ENCODE data around the gene TMEM31. TPM values are rescaled to one million over a fixed set of nuclear protein-coding genes. Genes with fewer than 3 reads are reported as not detected.

TMEM31 gene
- total and polyA plus RNA-seq, 2 donors (not counting 3 experiments of a cell fraction or from before 2014, with no cell fraction given): not detected

DNA sequence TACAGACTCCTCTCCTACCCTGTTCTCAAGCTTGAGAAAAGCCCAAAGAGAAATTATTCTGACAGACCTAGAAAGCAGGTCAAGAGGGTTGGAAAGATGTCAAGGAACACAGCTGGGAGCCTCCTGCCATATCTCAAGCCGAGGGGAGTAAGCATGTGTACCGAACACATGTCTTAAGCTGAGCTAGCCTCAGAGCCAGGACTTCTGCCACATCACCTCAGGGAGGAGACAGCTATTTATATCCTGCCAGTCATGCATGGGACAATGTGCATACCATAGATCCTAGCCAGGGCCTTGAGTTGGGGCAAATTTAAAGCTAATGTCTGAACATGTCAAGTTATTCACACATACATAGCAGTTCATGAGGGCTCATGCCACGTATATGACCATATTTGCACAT, 11.8 kb downstream of the TMEM31 start:
- Histone ChIP-seq H2AFZ (ENCODE audit: low read depth, low read length) (no peak overlapping the region), H3K4me1 (ENCODE audit: control insufficient read depth, extremely low read depth, insufficient read depth, low read length) (no peaks in the 10 kb centered on the region), H4K20me1 (replicated peaks; ENCODE audit: control insufficient read depth, extremely low read depth, insufficient read depth, low read length) (no peaks in the 10 kb centered on the region), H3K4me2 (ENCODE audit: insufficient read depth, low read length) (no peak overlapping the region), H3K27me3 (ENCODE audit: control insufficient read depth in 2 of 2, insufficient read depth in 2 of 2, low read length in 2 of 2) (no peaks in the 10 kb centered on the region), H3K9ac (replicated peaks; ENCODE audit: extremely low read depth, insufficient read depth, low read length) (no peak overlapping the region), H3K27ac (ENCODE audit: insufficient read depth, low read depth, low read length) (no peak overlapping the region), H3K36me3 (ENCODE audit: control insufficient read depth in 2 of 2, extremely low read depth in 1 of 2, insufficient read depth in 2 of 2, low read length in 2 of 2) (no peaks in the 10 kb centered on the region), H3K4me3 (replicated peaks in 1 of 3; ENCODE audit: insufficient read depth in 1 of 3, low read depth in 1 of 3, low read length in 3 of 3) (no peak overlapping the region), H3K9me1 (replicated peaks; ENCODE audit: control insufficient read depth, extremely low read depth, insufficient read depth, low read length) (no peaks in the 10 kb centered on the region), H3K9me3 (replicated peaks; ENCODE audit: control insufficient read depth, insufficient read depth, low read length) (no peaks in the 10 kb centered on the region), H3K79me2 (ENCODE audit: control insufficient read depth, insufficient read depth, low read length) (no peaks in the 10 kb centered on the region)
- BruUV-seq (replicated peaks): no TSS peak
- POLR2A ChIA-PET: no interaction called here
- CTCF ChIA-PET: interaction anchor here (1.0 kb wide), 2 partner anchors 10 to 11 kb away, joined by 3 read pairs; no protein-coding TSS in a partner anchor
- FAIRE-seq (no peak), DNase-seq (ENCODE audit: low read depth, low spot score) (no peak)
- intact Hi-C loops (cut with micrococcal nuclease): no loop called here
- TF ChIP-seq FOS (IDR thresholded peaks at IDR 0.05; ENCODE audit: borderline replicate concordance, insufficient read depth, low read length) (no peak), GATA2 (IDR thresholded peaks at IDR 0.05; ENCODE audit: insufficient read depth, insufficient read length, low read depth, low read length) (no peak), MYC (IDR thresholded peaks at IDR 0.05; ENCODE audit: low read depth, low read length) (no peak), MAX (IDR thresholded peaks at IDR 0.05; ENCODE audit: insufficient read depth, insufficient read length) (no peak), POLR2A (IDR thresholded peaks at IDR 0.05; ENCODE audit: low read depth, low read length) (no peak), JUN (IDR thresholded peaks at IDR 0.05; ENCODE audit: borderline replicate concordance, insufficient read depth, insufficient read length, low read depth) (no peak), EZH2 (IDR thresholded peaks at IDR 0.05; ENCODE audit: borderline replicate concordance, low read depth, low read length, severe bottlenecking) (no peak), POLR2AphosphoS5 (IDR thresholded peaks at IDR 0.05; ENCODE audit: insufficient read depth, low read depth, low read length) (no peak)
- TF ChIP-seq, protein P1, sequence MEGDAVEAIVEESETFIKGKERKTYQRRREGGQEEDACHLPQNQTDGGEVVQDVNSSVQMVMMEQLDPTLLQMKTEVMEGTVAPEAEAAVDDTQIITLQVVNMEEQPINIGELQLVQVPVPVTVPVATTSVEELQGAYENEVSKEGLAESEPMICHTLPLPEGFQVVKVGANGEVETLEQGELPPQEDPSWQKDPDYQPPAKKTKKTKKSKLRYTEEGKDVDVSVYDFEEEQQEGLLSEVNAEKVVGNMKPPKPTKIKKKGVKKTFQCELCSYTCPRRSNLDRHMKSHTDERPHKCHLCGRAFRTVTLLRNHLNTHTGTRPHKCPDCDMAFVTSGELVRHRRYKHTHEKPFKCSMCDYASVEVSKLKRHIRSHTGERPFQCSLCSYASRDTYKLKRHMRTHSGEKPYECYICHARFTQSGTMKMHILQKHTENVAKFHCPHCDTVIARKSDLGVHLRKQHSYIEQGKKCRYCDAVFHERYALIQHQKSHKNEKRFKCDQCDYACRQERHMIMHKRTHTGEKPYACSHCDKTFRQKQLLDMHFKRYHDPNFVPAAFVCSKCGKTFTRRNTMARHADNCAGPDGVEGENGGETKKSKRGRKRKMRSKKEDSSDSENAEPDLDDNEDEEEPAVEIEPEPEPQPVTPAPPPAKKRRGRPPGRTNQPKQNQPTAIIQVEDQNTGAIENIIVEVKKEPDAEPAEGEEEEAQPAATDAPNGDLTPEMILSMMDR (IDR thresholded peaks at IDR 0.05; ENCODE audit: extremely low read depth in 1 of 2, insufficient read depth in 1 of 2, low read depth in 1 of 2, low read length in 2 of 2): no peak
- dilution Hi-C loops (cut with MboI; ENCODE audit: extremely low pct_ligation_motif_present, low sequenced_read_pairs): no loop called here
